MM.1S (cell line): ENCODE results near the gene UFC1.
A peak's percentile ranks its signal among the peaks of the same experiment; 100 is the strongest.

ENCODE experiments used
- DNase-seq: peaks from one replicate; pipeline ENCODE4 v3.0.0-alpha.2; 2015
- H2AFZ ChIP-seq: fragments of 300-600 bp; sonication (generic); 2 replicates; pipeline ENCODE4 v1.6.0; 2016; ENCODE audit warnings: antibody characterized with exemption, low read length
- H3F3A ChIP-seq: fragments of 300-600 bp; sonication (generic); 2 replicates; pipeline ENCODE4 v1.6.1; 2016; ENCODE audit warnings: mild to moderate bottlenecking, antibody characterized with exemption, low read length, moderate library complexity, mixed read lengths; ENCODE audit not compliant: insufficient read depth
- H3K27ac ChIP-seq: fragments of 300-600 bp; sonication (generic); 2 replicates; pipeline ENCODE4 v1.5.1; 2016; ENCODE audit warnings: mild to moderate bottlenecking, low read length
- H3K27me3 ChIP-seq: fragments of 300-600 bp; sonication (generic); replicated peaks from 2 replicates; pipeline ENCODE4 v1.6.0; 2016; ENCODE audit warnings: low read length; ENCODE audit not compliant: insufficient read depth
- H3K36me3 ChIP-seq: fragments of 300-600 bp; sonication (generic); replicated peaks from 2 replicates; pipeline ENCODE4 v1.6.1; 2016; ENCODE audit warnings: mild to moderate bottlenecking, low read length, mixed read lengths; ENCODE audit not compliant: insufficient read depth
- H3K4me1 ChIP-seq: fragments of 300-600 bp; sonication (generic); 2 replicates; pipeline ENCODE4 v1.6.1; 2016; ENCODE audit warnings: low read length, mixed read lengths
- H3K4me2 ChIP-seq: fragments of 300-600 bp; sonication (generic); 2 replicates; pipeline ENCODE4 v1.6.0; 2016; ENCODE audit warnings: low read depth, low read length
- H3K4me3 ChIP-seq: fragments of 300-600 bp; sonication (generic); 2 replicates; pipeline ENCODE4 v1.5.1; 2016; ENCODE audit warnings: low read length, mixed read lengths
- H3K79me2 ChIP-seq: fragments of 300-600 bp; sonication (generic); 2 replicates; pipeline ENCODE4 v1.6.1; 2016; ENCODE audit warnings: mixed run types, low read length, mixed read lengths
- H3K9ac ChIP-seq: fragments of 300-600 bp; sonication (generic); 2 replicates; pipeline ENCODE4 v1.6.1; 2016; ENCODE audit warnings: low read length, mixed read lengths
- H3K9me2 ChIP-seq: fragments of 300-600 bp; sonication (generic); replicated peaks from 2 replicates; pipeline ENCODE4 v1.6.1; 2016; ENCODE audit warnings: mild to moderate bottlenecking, low read length, mixed read lengths; ENCODE audit not compliant: insufficient read depth
- H3K9me3 ChIP-seq: fragments of 300-600 bp; sonication (generic); replicated peaks from 2 replicates; pipeline ENCODE4 v1.6.1; 2016; ENCODE audit warnings: mild to moderate bottlenecking, low read length, mixed read lengths; ENCODE audit not compliant: insufficient read depth
- H4K20me1 ChIP-seq: fragments of 300-600 bp; sonication (generic); 2 replicates; pipeline ENCODE4 v1.6.1; 2016; ENCODE audit warnings: mild to moderate bottlenecking, low read length, moderate library complexity, mixed read lengths; ENCODE audit not compliant: insufficient read depth
- CTCF ChIP-seq: fragments of 300-600 bp; sonication (generic); IDR thresholded peaks from 2 replicates; pipeline ENCODE4 v1.5.1; 2016; ENCODE audit warnings: antibody characterized with exemption, low read length, mixed read lengths
- EZH2 ChIP-seq: fragments of 300-600 bp; sonication (generic); optimal IDR thresholded peaks from 2 replicates; pipeline ENCODE3; 2017; ENCODE audit warnings: low read depth, mild to moderate bottlenecking, antibody characterized with exemption, low read length, mixed read lengths
- EZH2phosphoT487 ChIP-seq: fragments of 300-600 bp; sonication (generic); IDR thresholded peaks from 2 replicates; pipeline ENCODE4 v1.6.1; 2018; ENCODE audit warnings: antibody characterized with exemption, low read length

UFC1 gene

GRCh38 chr1:161190962-161191521 lies 37.3 kb downstream of the UFC1 start:
- no peaks in the 10 kb centered on the region for H3K36me3 ChIP-seq
- H4K20me1 ChIP-seq: no peaks in the 10 kb centered on the region
- no peak overlapping the region for H3K4me3 ChIP-seq
- H3K4me1 ChIP-seq: peaks cover 30% of the 10 kb centered on the region
- H3K27me3 ChIP-seq: no peaks in the 10 kb centered on the region
- no peaks in the 10 kb centered on the region for H3K9me3 ChIP-seq
- no peak overlapping the region for H2AFZ ChIP-seq
- H3K27ac ChIP-seq: no peak overlapping the region
- H3K79me2 ChIP-seq: no peaks in the 10 kb centered on the region
- H3K9ac ChIP-seq: no peak overlapping the region
- no peaks in the 10 kb centered on the region for H3K9me2 ChIP-seq
- no peak for DNase-seq
- TF ChIP-seq EZH2phosphoT487: no peak
- no peak for TF ChIP-seq EZH2
- no peak for TF ChIP-seq CTCF
- H3K4me2 ChIP-seq: no peak overlapping the region
- peaks cover 15% of the 10 kb centered on the region for H3F3A ChIP-seq

GRCh38 chr1:161191971-161192370 lies 38.2 kb downstream of the UFC1 start:
- Histone ChIP-seq H3K9me2 (no peaks in the 10 kb centered on the region), H3K27ac (no peak overlapping the region), H4K20me1 (no peaks in the 10 kb centered on the region), H3K36me3 (no peaks in the 10 kb centered on the region), H3K27me3 (no peaks in the 10 kb centered on the region), H3K4me1 (peaks cover 20% of the 10 kb centered on the region), H3K79me2 (no peaks in the 10 kb centered on the region), H3F3A (peaks cover 5% of the 10 kb centered on the region; the same call in 1 of the 2 replicates), H3K4me2 (no peak overlapping the region), H3K9me3 (no peaks in the 10 kb centered on the region), H2AFZ (peak overlapping the region; percentile 86), H3K4me3 (no peak overlapping the region), H3K9ac (no peak overlapping the region)
- no peak for DNase-seq
- TF ChIP-seq EZH2 (no peak), EZH2phosphoT487 (no peak), CTCF (no peak)

GRCh38 chr1:161192476-161193465 lies 39.0 kb downstream of the UFC1 start:
- Histone ChIP-seq H4K20me1 (no peaks in the 10 kb centered on the region), H3K79me2 (no peaks in the 10 kb centered on the region), H3K36me3 (no peaks in the 10 kb centered on the region), H3K27me3 (no peaks in the 10 kb centered on the region), H3F3A (0 out of 2 replicates have a peak, but pooled peaks cover 4% of the 10 kb centered on the region), H3K9ac (peak overlapping the region; percentile 4; the same call in 1 of the 2 replicates), H2AFZ (peak overlapping the region; percentile 86), H3K4me3 (no peak overlapping the region), H3K9me3 (no peaks in the 10 kb centered on the region), H3K27ac (no peak overlapping the region), H3K4me2 (peak overlapping the region; percentile 25; the same call in 1 of the 2 replicates), H3K4me1 (peaks cover 13% of the 10 kb centered on the region), H3K9me2 (no peaks in the 10 kb centered on the region)
- TF ChIP-seq EZH2phosphoT487 (no peak), EZH2 (no peak), CTCF (peak; percentile 99)
- peak; percentile 89 for DNase-seq
